Mesendoderm (in vitro differentiated cells): ENCODE data around the gene DLEU7.
A peak's percentile ranks its signal among the peaks of the same experiment; 100 is the strongest.

ENCODE experiments used
- small RNA-seq: library from polyadenylated mRNA; stranded (forward); fragments of <200 nt; extraction: miRNeasy Mini kit (QIAGEN cat#:217004); gene quantifications from one replicate; pipeline ENCODE3, GENCODE V24; 2013; ENCODE audit not compliant: insufficient read depth

The DLEU7 gene

Small RNA genes within 50 kb of the gene (small RNA-seq; reads per million reads assigned to genes)
- gene RNA5SP28: 2.0 reads per million, percentile 16 among the genes with 10 or more reads in this experiment
